Neural cell (in vitro differentiated cells): ENCODE data around the gene EPS15. TPM values are rescaled to one million over a fixed set of nuclear protein-coding genes. Genes with fewer than 3 reads are reported as not detected.

ENCODE experiments used
- H2AFZ ChIP-seq: fragments of 200-600, 300-800 bp; sonication (generic), shearing (Covaris generic); 2 replicates; pipeline ENCODE4 v1.6.0; 2014; ENCODE audit warnings: low read depth, mild to moderate bottlenecking, antibody characterized with exemption, low read length, moderate library complexity
- H3F3A ChIP-seq: fragments of 200-600 bp; shearing (Covaris generic); 2 replicates; pipeline ENCODE4 v1.6.1; 2016; ENCODE audit warnings: mild to moderate bottlenecking, moderate library complexity, mixed read lengths, antibody characterized with exemption, low read length; ENCODE audit not compliant: insufficient read depth, poor library complexity, severe bottlenecking
- H3K27ac ChIP-seq: fragments of 200-600, 300-800 bp; sonication (generic), shearing (Covaris generic); 2 replicates; pipeline ENCODE4 v1.5.1; 2014; ENCODE audit warnings: mild to moderate bottlenecking, low read length, moderate library complexity
- H3K27me3 ChIP-seq: fragments of 300-800, 200-600 bp; sonication (generic), shearing (Covaris generic); 2 replicates; pipeline ENCODE4 v1.6.0; 2014; ENCODE audit warnings: mild to moderate bottlenecking, low read depth, low read length, moderate library complexity; ENCODE audit not compliant: insufficient read depth
- H3K36me3 ChIP-seq: fragments of 300-800, 200-600 bp; sonication (generic), shearing (Covaris generic); 2 replicates; pipeline ENCODE4 v1.5.1; 2014; ENCODE audit warnings: mild to moderate bottlenecking, antibody characterized with exemption, low read length, moderate library complexity; ENCODE audit not compliant: insufficient read depth
- H3K4me2 ChIP-seq: fragments of 300-800, 200-600 bp; sonication (generic), shearing (Covaris generic); 2 replicates; pipeline ENCODE4 v1.6.0; 2014; ENCODE audit warnings: mild to moderate bottlenecking, low read length
- H3K4me3 ChIP-seq: fragments of 300-800, 200-600 bp; sonication (generic), shearing (Covaris generic); 2 replicates; pipeline ENCODE4 v1.5.1; 2014; ENCODE audit warnings: mild to moderate bottlenecking, low read length, moderate library complexity
- H3K79me2 ChIP-seq: fragments of 200-600 bp; shearing (Covaris generic); replicated peaks from 2 replicates; pipeline ENCODE4 v1.6.0; 2014; ENCODE audit warnings: mild to moderate bottlenecking, low read length, moderate library complexity; ENCODE audit not compliant: insufficient read depth
- H3K9ac ChIP-seq: fragments of 300-800, 200-600 bp; sonication (generic), shearing (Covaris generic); 2 replicates; pipeline ENCODE4 v1.6.1; 2016; ENCODE audit warnings: mild to moderate bottlenecking, low read length, mixed read lengths
- H3K9me2 ChIP-seq: fragments of 200-600 bp; shearing (Covaris generic); 2 replicates; pipeline ENCODE4 v1.6.1; 2016; ENCODE audit warnings: mild to moderate bottlenecking, low read length, mixed read lengths; ENCODE audit not compliant: insufficient read depth
- H3K9me3 ChIP-seq: fragments of 200-600, 300-800 bp; sonication (generic), shearing (Covaris generic); 2 replicates; pipeline ENCODE4 v1.6.1; 2016; ENCODE audit warnings: mild to moderate bottlenecking, mixed run types, low read length, moderate library complexity, mixed read lengths
- H4K20me1 ChIP-seq: fragments of 200-600 bp; shearing (Covaris generic); 2 replicates; pipeline ENCODE4 v1.6.1; 2016; ENCODE audit warnings: mild to moderate bottlenecking, mixed run types; ENCODE audit not compliant: insufficient read depth
- CTCF ChIP-seq: fragments of 450-650 bp; IDR thresholded peaks from 2 replicates; pipeline ENCODE4 v1.5.1; 2014; ENCODE audit warnings: antibody characterized with exemption, mild to moderate bottlenecking, moderate library complexity; ENCODE audit not compliant: poor library complexity, severe bottlenecking
- EP300 ChIP-seq: fragments of 450-650 bp; conservative IDR thresholded peaks from 2 replicates; pipeline ENCODE4 v1.6.1; 2014; ENCODE audit warnings: antibody characterized with exemption, mild to moderate bottlenecking, moderate library complexity; ENCODE audit not compliant: poor library complexity, severe bottlenecking
- EZH2 ChIP-seq: fragments of 200-600, 300-800 bp; shearing (Covaris generic), sonication (generic); IDR thresholded peaks from 2 replicates; pipeline ENCODE4 v1.6.1; 2014; ENCODE audit warnings: antibody characterized with exemption, low read length, borderline replicate concordance, mild to moderate bottlenecking; ENCODE audit not compliant: insufficient read depth, poor library complexity, severe bottlenecking
- MXI1 ChIP-seq: fragments of 450-650 bp; conservative IDR thresholded peaks from 2 replicates; pipeline ENCODE4 v1.6.1; 2014; ENCODE audit warnings: antibody characterized with exemption, mild to moderate bottlenecking; ENCODE audit not compliant: poor library complexity, severe bottlenecking
- POLR2AphosphoS5 ChIP-seq: IDR thresholded peaks from 2 replicates; pipeline ENCODE4 v1.6.1; 2012
- RAD21 ChIP-seq: fragments of 450-650 bp; conservative IDR thresholded peaks from 2 replicates; pipeline ENCODE4 v1.6.1; 2014; ENCODE audit warnings: antibody characterized with exemption, mild to moderate bottlenecking, moderate library complexity
- REST ChIP-seq: IDR thresholded peaks from 2 replicates; pipeline ENCODE4 v1.6.1; 2012; ENCODE audit warnings: borderline replicate concordance
- SMC3 ChIP-seq: fragments of 450-650 bp; conservative IDR thresholded peaks from 2 replicates; pipeline ENCODE4 v1.6.1; 2014; ENCODE audit warnings: antibody characterized with exemption, mild to moderate bottlenecking, moderate library complexity; ENCODE audit not compliant: poor library complexity
- TAF1 ChIP-seq: IDR thresholded peaks from 2 replicates; pipeline ENCODE4 v1.6.1; 2012; ENCODE audit warnings: low read depth
- polyA plus RNA-seq: library from polyadenylated mRNA; depleted of rRNA; stranded (reverse); fragments of >200 nt; gene quantifications from 2 replicates; pipeline ENCODE4 v1.2.3, GENCODE V29; 2014

The EPS15 gene
- polyA plus RNA-seq, 1 donor from 2014 or later, result 101 TPM

DNA sequence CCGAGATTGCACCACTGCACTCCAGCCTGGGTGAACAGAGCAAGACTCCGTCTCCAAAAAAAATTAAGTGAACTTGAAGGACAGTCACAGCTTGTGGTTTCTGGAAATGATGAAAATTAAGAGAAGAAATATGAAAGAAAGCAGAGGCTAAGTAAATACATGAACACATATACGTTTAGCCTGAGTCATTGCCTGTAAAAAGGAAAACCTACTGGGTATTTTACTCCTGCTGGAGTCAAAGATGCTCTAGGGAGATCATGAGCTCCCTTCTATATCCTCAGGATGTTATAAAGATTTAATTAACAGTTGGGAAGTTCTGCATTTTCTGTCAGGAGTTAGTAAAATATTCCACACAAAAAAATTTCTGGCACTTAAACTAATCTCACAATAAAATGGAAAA lies 145.2 kb downstream of the EPS15 start:
- Histone ChIP-seq H3K27me3 (no peaks in the 10 kb centered on the region), H4K20me1 (no peaks in the 10 kb centered on the region), H3K36me3 (no peaks in the 10 kb centered on the region), H3K9me3 (no peaks in the 10 kb centered on the region), H3K79me2 (no peaks in the 10 kb centered on the region), H3K4me2 (no peak overlapping the region), H3K27ac (no peak overlapping the region), H3K4me3 (no peak overlapping the region), H2AFZ (no peak overlapping the region), H3K9me2 (no peaks in the 10 kb centered on the region), H3F3A (no peaks in the 10 kb centered on the region), H3K9ac (no peak overlapping the region)
- TF ChIP-seq REST (no peak), POLR2AphosphoS5 (no peak), SMC3 (no peak), CTCF (no peak), EZH2 (no peak), EP300 (no peak), RAD21 (no peak), TAF1 (no peak), MXI1 (no peak)

GRCh38 chr1:51372561-51372960 lies 146.5 kb downstream of the EPS15 start:
- Histone ChIP-seq H3K79me2 (no peaks in the 10 kb centered on the region), H4K20me1 (no peaks in the 10 kb centered on the region), H3K27ac (no peak overlapping the region), H3K9ac (no peak overlapping the region), H3K4me3 (no peak overlapping the region), H3K4me2 (no peak overlapping the region), H3F3A (no peaks in the 10 kb centered on the region), H2AFZ (no peak overlapping the region), H3K9me2 (no peaks in the 10 kb centered on the region), H3K9me3 (no peaks in the 10 kb centered on the region), H3K36me3 (no peaks in the 10 kb centered on the region), H3K27me3 (no peaks in the 10 kb centered on the region)
- no peak for TF ChIP-seq MXI1
- TF ChIP-seq RAD21, result no peak
- TF ChIP-seq POLR2AphosphoS5, result no peak
- TF ChIP-seq REST, result no peak
- TF ChIP-seq TAF1, result no peak
- TF ChIP-seq EZH2, result no peak
- TF ChIP-seq CTCF, result no peak
- TF ChIP-seq SMC3, result no peak
- TF ChIP-seq EP300, result no peak
